Heart left ventricle (tissue), 16 donors: ENCODE measurements around the gene FRRS1L. TPM values are rescaled to one million over a fixed set of nuclear protein-coding genes. Genes with fewer than 3 reads are reported as not detected.

ENCODE experiments used
- ATAC-seq, 4 donors: fragments of 200-7000 bp; cut with Tn5 transposase; one replicate each; pipeline ENCODE4 v1.9.1; 2020 to 2022; ENCODE audit warnings: moderate library complexity in 4 of 4, mild to moderate bottlenecking in 3 of 4, moderate number of reproducible peaks in 1 of 4
- DNase-seq, 5 donors: peaks; one replicate each; pipeline ENCODE4 v3.0.0-alpha.2; 2020
- H3K27ac ChIP-seq, 12 donors: fragments of 200-600 bp; sonication (generic) in 4 of 12; one replicate each; pipeline versions ENCODE4 v1.5.0 to v1.8.0; 2016 to 2022; ENCODE audit warnings: mild to moderate bottlenecking in 2 of 12
- H3K27me3 ChIP-seq, 9 donors: fragments of 200-600 bp; sonication (generic) in 2 of 9; one replicate each; pipeline versions ENCODE4 v1.5.1 to v1.8.0; 2016 to 2022; ENCODE audit warnings: mild to moderate bottlenecking in 3 of 9
- H3K36me3 ChIP-seq, 9 donors: fragments of 200-600 bp; sonication (generic) in 2 of 9; one replicate each; pipeline versions ENCODE4 v1.5.0 to v1.8.0; 2018 to 2022; ENCODE audit warnings: mild to moderate bottlenecking in 2 of 9
- H3K4me1 ChIP-seq, 12 donors: fragments of 200-600 bp; sonication (generic) in 4 of 12; one replicate each; pipeline versions ENCODE4 v1.5.0 to v1.8.0; 2016 to 2022; ENCODE audit warnings: mild to moderate bottlenecking in 3 of 12
- H3K4me3 ChIP-seq, 12 donors: fragments of 200-600 bp; sonication (generic) in 4 of 12; one replicate each; pipeline versions ENCODE4 v1.5.0 to v1.8.0; 2017 to 2022; ENCODE audit warnings: mild to moderate bottlenecking in 9 of 12, moderate library complexity in 4 of 12
- H3K9me3 ChIP-seq, 12 donors: fragments of 200-600 bp; sonication (generic) in 4 of 12; one replicate each; pipeline versions ENCODE4 v1.5.0 to v1.8.0; 2016 to 2022; ENCODE audit warnings: mild to moderate bottlenecking in 1 of 12
- POLR2A ChIP-seq, 2 donors: fragments of 450-650 bp; IDR thresholded peaks; one replicate each; pipeline ENCODE4 v1.6.1; 2017; ENCODE audit warnings: antibody characterized with exemption in 2 of 2, mild to moderate bottlenecking in 2 of 2, moderate library complexity in 2 of 2
- WGBS, 4 donors: extraction: QIAGEN DNeasy Blood & Tissue Kit in 2 of 4; methylation state at CpG; one replicate each; pipeline versions ENCODE4 v1.1.5 to v1.1.7; 2013 to 2018; 5-methylcytosine and 5-hydroxymethylcytosine counted together
- intact Hi-C, 10 donors: fragments of 100-400 bp; cut with DNase I; formaldehyde crosslinking; loops; one replicate each; pipeline versions ENCODE4 v1.11.1 to v1.14.2; 2022
- polyA plus RNA-seq, 2 donors: library from polyadenylated mRNA; stranded (reverse); fragments of 200-250 nt; gene quantifications; one replicate each; pipeline ENCODE4 v1.2.3, GENCODE V29; 2013
- total RNA-seq, 9 donors: library from RNA; depleted of rRNA in 2 of 9; stranded (reverse); fragments of >200 nt in 2 of 9; fragmentation: NEBNext Ultra II Directional in 3 of 9; extraction: Animal tissue kit (Norgen Biotek cat#: 25700) in 3 of 9; gene quantifications; one replicate each; pipeline versions ENCODE4 v1.1.0 to v1.2.4, GENCODE V29; 2016 to 2023
- TF ChIP-seq, protein P1 (sequence below), 12 donors: fragments of 200-600 bp; sonication (generic) in 4 of 12; IDR thresholded peaks; one replicate each; pipeline versions ENCODE4 v1.5.0 to v1.8.0; 2018 to 2022; ENCODE audit warnings: antibody characterized with exemption in 12 of 12, mild to moderate bottlenecking in 5 of 12
- donor health status: ischemic (EF 13 %, LVEDD 7.1; RV severe dilation, severe dysfunction).
- donor health status: healthy with polysubstance abuse.
- donor health status: DM: no; HTN: yes; CAD: no.
- donor health status: DM: no; HTN: no; CAD: no.
- donor health status: ischemic (EF 25% LVEDD 6.9; RV normal size, moderate dysfunction).
- donor health status: ischemic (EF 25% LVEDD 5.7; RV mildly dilated, moderate dysfunction).
- donor health status: healthy.
- donor health status: DM: yes; HTN: yes; CAD: no.
- donor health status: ischemic (EF 35%, LVEDD 5.7; RV mildly dilated, moderate dysfunction).
- donor health status: nonischemic (EF 11% LVEDD 7.7; RV severe dilation, severe dysfunction).
- donor health status: DM: yes; HTN: yes; CAD: no.
- donor health status: PGD.
- donor health status: ischemic (EF 29% LVEDD 5.4; RV normal size, mild dysfunction).
- donor health status: nonischemic (EF 23%, LVEDD 6.1; RV moderate dilation, normal function).

FRRS1L gene
- total and polyA plus RNA-seq, 11 donors = 0.04 to 2.5 (median 1.6) TPM

DNA sequence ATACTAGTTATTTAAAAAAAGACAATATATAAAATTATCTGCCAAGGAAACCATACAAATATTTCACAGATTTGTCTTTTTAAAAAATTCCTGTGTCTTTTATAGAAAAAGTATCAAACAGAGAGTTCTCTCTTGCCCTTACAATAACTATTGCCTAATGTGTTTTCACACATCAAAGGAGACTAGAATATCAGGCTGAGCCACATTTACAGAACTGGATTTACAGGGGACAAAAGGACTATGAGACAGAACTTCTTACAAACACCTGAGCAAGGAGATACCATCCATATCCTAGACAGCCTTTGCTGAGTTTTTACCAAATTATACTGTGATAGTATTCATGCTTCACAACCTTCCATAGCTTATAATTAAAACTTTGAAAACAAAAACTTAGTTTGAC is 81.5 kb downstream of the FRRS1L start:
- ATAC-seq = no peak
- H3K27ac ChIP-seq = no peak overlapping the region
- H3K4me3 ChIP-seq = no peak overlapping the region
- H3K9me3 ChIP-seq = no peaks in the 10 kb centered on the region
- no peak for TF ChIP-seq POLR2A (IDR thresholded peaks at IDR 0.05)
- TF ChIP-seq, protein P1, sequence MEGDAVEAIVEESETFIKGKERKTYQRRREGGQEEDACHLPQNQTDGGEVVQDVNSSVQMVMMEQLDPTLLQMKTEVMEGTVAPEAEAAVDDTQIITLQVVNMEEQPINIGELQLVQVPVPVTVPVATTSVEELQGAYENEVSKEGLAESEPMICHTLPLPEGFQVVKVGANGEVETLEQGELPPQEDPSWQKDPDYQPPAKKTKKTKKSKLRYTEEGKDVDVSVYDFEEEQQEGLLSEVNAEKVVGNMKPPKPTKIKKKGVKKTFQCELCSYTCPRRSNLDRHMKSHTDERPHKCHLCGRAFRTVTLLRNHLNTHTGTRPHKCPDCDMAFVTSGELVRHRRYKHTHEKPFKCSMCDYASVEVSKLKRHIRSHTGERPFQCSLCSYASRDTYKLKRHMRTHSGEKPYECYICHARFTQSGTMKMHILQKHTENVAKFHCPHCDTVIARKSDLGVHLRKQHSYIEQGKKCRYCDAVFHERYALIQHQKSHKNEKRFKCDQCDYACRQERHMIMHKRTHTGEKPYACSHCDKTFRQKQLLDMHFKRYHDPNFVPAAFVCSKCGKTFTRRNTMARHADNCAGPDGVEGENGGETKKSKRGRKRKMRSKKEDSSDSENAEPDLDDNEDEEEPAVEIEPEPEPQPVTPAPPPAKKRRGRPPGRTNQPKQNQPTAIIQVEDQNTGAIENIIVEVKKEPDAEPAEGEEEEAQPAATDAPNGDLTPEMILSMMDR (IDR thresholded peaks at IDR 0.05) = no peak
- peaks cover 0 to 93% (median 78%) of the 10 kb centered on the region in 9 donors for H3K36me3 ChIP-seq
- DNase-seq = no peak
- H3K27me3 ChIP-seq = no peaks in the 10 kb centered on the region
- intact Hi-C loops = loop anchor here in 1 of 10 donors (5.0 kb wide), 1 partner anchor 33 kb away; no protein-coding TSS in a partner anchor
- peaks cover 0 to 4% (median 0%) of the 10 kb centered on the region in 12 donors for H3K4me1 ChIP-seq

DNA sequence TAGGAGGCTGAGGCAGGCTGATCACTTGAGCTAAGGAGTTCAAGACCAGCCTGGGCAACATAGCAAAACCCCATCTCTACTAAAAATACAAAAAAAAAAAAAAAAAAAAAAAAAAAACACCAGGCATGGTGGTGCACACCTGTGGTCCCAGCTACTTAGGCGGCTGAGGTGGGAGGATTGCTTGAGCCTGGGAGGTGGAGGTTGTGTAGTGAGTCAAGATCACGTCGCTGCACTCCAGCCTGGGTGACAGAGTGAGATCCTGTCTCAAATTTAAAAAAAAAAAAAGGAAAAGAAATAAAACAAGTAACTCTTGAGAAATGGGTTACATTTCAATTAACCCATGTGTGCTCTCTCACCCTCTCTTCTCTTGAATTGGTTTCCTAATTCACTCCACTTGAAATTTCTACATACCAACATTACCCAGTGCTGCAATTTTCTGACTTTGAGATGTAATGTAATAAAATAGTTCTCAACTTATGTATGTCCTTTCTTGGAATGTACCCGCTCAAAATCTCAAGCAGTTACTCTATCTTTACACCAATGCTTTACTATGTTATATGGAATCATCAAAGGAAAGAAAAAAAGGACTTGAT is 83.1 kb downstream of the FRRS1L start:
- Histone ChIP-seq H3K27ac (no peak overlapping the region), H3K9me3 (no peaks in the 10 kb centered on the region), H3K4me1 (peaks cover 0 to 7% (median 0%) of the 10 kb centered on the region in 12 donors), H3K4me3 (no peak overlapping the region), H3K27me3 (no peaks in the 10 kb centered on the region), H3K36me3 (peaks cover 0 to 93% (median 75%) of the 10 kb centered on the region in 9 donors)
- no peak for TF ChIP-seq POLR2A (IDR thresholded peaks at IDR 0.05)
- TF ChIP-seq, protein P1 (IDR thresholded peaks at IDR 0.05) = no peak
- WGBS, 4 donors = 94 to 99% (median 97%) methylated on average over 4 of the region's 4 CpGs
- ATAC-seq (no peak), DNase-seq (no peak)
- intact Hi-C loops = no loop called here

DNA sequence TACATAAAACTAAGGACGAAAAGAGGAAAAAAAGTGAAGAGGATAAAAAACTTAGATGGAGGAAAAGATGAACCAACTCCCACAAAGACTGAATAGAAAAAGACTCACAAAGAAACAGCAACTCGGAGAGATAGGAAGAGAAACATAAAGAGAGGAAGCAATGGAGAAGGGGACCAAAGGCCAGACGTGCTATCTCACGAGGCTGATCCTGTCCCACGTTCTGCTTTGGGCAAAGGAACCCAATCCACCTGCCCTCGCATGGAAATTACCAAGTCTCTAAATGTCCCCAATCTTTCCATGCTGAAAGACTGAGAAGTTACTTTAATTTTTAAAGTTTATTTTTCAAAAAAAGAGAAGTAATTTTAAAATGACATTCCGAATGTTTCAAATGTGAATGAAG is 83.9 kb downstream of the FRRS1L start:
- intact Hi-C loops = no loop called here
- 81 to 89% (median 85%) methylated on average over 7 of the region's 7 CpGs for WGBS, 4 donors

DNA sequence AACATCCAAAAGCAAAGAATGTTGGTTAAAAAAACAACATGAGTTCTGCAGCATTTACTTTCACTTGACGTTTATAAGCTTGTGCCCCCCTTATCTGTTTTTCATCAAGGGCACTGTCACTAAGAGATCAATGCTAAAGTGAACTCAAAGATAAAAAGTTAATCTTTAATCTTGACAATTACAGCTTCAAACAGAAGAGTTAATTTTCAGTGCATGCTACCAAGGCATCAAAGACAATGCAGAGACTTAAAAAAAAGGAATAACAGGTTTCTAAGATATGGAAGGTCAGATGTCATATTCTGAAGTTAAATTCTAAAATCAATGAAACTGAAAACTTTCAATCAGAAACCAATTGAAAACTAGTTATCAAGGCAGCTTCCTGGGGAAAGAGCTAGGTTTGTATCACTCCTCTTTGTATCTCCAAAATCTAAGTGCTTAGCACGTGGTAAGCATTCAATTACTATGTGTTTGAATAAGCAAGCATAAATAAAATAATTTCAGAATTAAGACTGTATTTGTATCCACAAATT is 84.9 kb downstream of the FRRS1L start:
- 38 to 59% (median 51%) methylated on average over 2 of the region's 2 CpGs for WGBS, 4 donors
- TF ChIP-seq POLR2A (IDR thresholded peaks at IDR 0.05) = no peak
- TF ChIP-seq, protein P1 (IDR thresholded peaks at IDR 0.05) = no peak
- no peak for ATAC-seq
- DNase-seq = no peak
- Histone ChIP-seq H3K4me3 (no peak overlapping the region), H3K36me3 (peaks cover 0 to 94% (median 72%) of the 10 kb centered on the region in 9 donors), H3K9me3 (no peaks in the 10 kb centered on the region), H3K4me1 (peaks cover 0 to 7% (median 1%) of the 10 kb centered on the region in 12 donors), H3K27ac (no peak overlapping the region), H3K27me3 (no peaks in the 10 kb centered on the region)
- intact Hi-C loops = no loop called here

More for the DNA sequence above, 83.9 kb downstream of the FRRS1L start:
- H3K27ac ChIP-seq = no peak overlapping the region
- H3K4me1 ChIP-seq = peaks cover 0 to 7% (median under 1%) of the 10 kb centered on the region in 12 donors
- H3K27me3 ChIP-seq = no peaks in the 10 kb centered on the region
- no peak overlapping the region for H3K4me3 ChIP-seq
- TF ChIP-seq POLR2A (IDR thresholded peaks at IDR 0.05) = no peak
- TF ChIP-seq, protein P1 (IDR thresholded peaks at IDR 0.05) = no peak
- no peaks in the 10 kb centered on the region for H3K9me3 ChIP-seq
- ATAC-seq (no peak), DNase-seq (no peak)
- H3K36me3 ChIP-seq = peaks cover 0 to 94% (median 75%) of the 10 kb centered on the region in 9 donors

Other genes starting within 250 kb of the FRRS1L start
- gene ELP1, start 233.1 kb downstream of the FRRS1L start, total RNA-seq = 10 to 100 TPM; 12.4 to 32.0 (median 21.1) TPM
- 10 to 100 TPM in 1 of 2 donors, 1 to 10 TPM in 1; 7.8 to 17.7 TPM for gene ELP1, start 233.1 kb downstream of the FRRS1L start, polyA plus RNA-seq
- gene ABITRAM, start 232.8 kb downstream of the FRRS1L start, total RNA-seq = 10 to 100 TPM in 7 of 9 donors, 1 to 10 TPM in 2; 8.2 to 17.0 (median 12.9) TPM
- 10 to 100 TPM; 12.9 to 15.6 TPM for gene ABITRAM, start 232.8 kb downstream of the FRRS1L start, polyA plus RNA-seq
- gene CTNNAL1, start 153.8 kb downstream of the FRRS1L start, total RNA-seq = 10 to 100 TPM; 51.2 to 76.3 (median 62.7) TPM
- gene CTNNAL1, start 153.8 kb downstream of the FRRS1L start, polyA plus RNA-seq = 100 to 1,000 TPM in 1 of 2 donors, 10 to 100 TPM in 1; 54.4 to 165 TPM
- 100 to 1,000 TPM in 5 of 9 donors, 10 to 100 TPM in 4; 84.4 to 174 (median 103) TPM for gene TMEM245, start 47.3 kb downstream of the FRRS1L start, total RNA-seq
- 10 to 100 TPM; 16.7 to 79.7 TPM for gene TMEM245, start 47.3 kb downstream of the FRRS1L start, polyA plus RNA-seq
- 10 to 100 TPM in 5 of 9 donors, 1 to 10 TPM in 4; 3.8 to 16.5 (median 10.1) TPM for gene EPB41L4B, start 153.8 kb upstream of the FRRS1L start, total RNA-seq
- gene EPB41L4B, start 153.8 kb upstream of the FRRS1L start, polyA plus RNA-seq = 1 to 10 TPM in 1 of 2 donors, under 1 TPM in 1; 0.71 to 3.4 TPM